NCI-H2107 treated with DMSO at 0.1 percent for 48 hours (cell line): ENCODE results near the gene ATP6V1F.
"Not testable (repeated sequence)": the region's sequence is repeated elsewhere in the genome, so short reads cannot be mapped to it uniquely, and the experiment has no call there.

Experiments used
- DNase-seq: peaks from one replicate; lab custom pipeline; 2025; ENCODE audit not compliant: unreplicated experiment; lab: John Stamatoyannopoulos, UW

The ATP6V1F gene

DNA sequence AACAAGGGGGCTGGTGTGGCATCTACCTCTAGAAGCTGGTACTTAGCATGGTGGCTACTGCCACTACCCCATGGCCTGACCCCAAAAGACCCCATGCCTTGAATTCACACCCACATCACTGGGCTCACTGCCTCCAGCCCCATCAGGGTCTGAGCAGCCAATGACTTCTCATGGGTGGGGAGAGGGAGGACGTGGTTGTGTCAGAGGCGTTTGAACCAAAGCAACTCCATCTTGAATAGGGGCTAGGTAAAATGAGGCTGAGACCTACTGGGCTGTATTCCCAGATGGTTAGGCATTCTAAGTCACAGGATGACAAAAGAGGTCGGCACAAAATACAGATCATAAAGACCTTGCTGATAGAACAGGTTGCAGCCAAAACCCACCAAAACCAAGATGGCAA, 32.7 kb downstream of the ATP6V1F start:
- no peak for DNase-seq

DNA sequence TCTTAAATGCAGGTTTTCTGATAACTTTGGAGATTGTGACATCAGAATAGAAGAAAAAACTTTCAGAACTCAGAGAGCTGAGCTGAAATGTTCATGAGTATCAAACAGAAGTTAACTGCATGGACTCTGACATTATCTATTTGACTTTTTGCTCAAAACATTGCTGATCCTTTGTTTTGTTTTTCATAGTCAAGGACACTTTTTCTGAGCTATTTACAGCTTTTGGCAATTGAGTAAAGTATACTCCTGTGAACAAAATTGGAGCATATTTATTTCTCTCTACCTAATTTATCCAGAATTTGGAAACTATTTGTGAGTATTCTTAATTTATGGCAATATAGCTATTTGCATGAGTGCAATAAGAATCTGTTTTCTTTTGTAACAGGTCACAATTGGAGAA, 36.7 kb downstream of the ATP6V1F start:
- no peak for DNase-seq

DNA sequence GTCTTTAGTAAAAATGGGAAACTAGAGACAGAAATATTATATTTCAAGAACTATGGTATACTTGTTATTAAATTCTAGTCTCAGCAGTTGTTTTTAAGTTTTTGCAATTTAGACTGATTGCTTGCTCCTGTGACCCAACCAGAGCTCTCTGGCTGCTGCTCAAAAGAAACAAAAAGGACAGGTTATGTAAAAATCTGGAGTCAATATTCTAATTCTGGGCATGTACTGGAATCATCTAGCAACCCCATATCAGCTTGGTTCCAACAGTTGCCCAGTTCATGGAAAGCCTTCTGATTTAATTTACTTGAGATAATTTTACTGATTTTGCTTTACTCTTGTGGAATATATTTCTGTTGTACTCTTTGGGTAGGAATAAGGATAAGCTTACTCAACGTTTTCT, 37.6 kb downstream of the ATP6V1F start:
- DNase-seq = no peak

DNA sequence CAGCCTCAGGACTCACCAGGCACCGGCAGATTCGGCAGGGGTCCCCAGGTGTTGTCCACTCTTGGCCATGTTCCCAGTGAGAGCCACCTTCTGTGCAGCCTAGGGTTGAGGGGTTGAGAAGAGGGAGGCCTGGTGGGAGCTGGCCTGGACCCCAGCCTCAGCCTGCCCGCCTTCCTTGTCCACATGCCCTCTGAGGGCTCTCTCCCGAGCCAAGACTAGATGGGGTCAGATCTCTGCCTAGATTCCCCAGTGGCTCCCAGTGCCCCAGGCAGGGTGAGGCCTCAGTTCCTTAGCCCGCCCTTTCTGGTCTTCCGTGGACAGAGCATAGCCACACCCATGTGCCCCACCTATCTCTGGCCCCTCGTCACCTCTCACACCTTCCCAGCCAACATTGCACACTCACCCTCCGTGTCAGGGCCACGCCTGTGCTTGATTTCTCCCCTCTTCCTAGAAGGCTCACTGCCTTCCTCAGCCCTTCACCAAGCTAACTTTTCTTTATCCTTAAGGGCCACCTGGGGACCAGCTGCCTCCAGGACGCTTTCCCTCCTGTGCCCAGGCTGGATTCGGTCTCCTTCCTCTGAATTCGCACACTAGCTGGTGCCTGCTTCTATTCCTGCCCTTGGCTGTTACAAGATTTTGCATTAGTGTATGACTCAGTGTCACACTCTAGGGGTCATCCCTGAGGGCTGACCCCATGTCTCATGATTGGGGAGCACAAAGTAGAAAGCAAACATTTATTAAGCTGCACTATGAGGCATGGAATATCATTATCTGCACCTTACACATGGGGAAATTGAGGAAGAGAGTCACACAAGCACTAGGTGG, 40.3 kb downstream of the ATP6V1F start:
- no peak for DNase-seq

DNA sequence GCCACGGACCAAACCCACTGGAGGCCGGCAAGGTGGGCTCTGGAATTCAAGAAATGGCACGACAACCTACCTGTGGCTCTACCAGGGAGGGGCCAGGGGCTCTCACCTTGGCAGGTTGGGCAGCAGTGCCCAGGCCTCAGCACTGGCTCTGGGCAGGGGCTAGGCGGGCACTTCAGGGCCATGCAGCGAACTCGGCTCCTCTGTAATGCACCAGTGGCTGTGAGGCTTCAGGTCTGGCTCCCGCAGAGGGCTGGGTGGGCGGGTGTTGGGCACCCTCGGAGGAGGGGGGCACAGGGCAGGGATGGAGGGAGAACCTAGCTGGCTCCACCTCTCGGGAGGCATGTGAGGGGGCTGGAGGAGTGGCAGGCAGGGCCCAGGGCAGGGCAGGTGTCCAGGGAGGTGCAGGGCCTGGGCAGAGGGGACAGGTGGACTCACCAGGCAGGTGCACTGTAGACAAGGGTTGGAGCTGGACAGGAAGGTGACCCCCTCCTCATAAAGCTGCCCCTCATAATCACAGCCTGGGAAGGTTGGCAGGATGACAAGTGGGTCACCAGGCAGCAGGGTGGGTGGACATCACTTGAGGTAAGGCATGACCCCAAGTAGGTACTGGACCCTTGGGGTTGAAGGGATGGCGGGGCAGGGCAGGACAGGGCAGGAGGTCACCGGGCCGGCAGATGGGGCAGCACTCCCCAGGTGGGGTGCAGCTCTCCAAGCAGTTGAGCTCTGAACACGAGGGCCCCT, 41.1 kb downstream of the ATP6V1F start:
- no peak for DNase-seq

DNA sequence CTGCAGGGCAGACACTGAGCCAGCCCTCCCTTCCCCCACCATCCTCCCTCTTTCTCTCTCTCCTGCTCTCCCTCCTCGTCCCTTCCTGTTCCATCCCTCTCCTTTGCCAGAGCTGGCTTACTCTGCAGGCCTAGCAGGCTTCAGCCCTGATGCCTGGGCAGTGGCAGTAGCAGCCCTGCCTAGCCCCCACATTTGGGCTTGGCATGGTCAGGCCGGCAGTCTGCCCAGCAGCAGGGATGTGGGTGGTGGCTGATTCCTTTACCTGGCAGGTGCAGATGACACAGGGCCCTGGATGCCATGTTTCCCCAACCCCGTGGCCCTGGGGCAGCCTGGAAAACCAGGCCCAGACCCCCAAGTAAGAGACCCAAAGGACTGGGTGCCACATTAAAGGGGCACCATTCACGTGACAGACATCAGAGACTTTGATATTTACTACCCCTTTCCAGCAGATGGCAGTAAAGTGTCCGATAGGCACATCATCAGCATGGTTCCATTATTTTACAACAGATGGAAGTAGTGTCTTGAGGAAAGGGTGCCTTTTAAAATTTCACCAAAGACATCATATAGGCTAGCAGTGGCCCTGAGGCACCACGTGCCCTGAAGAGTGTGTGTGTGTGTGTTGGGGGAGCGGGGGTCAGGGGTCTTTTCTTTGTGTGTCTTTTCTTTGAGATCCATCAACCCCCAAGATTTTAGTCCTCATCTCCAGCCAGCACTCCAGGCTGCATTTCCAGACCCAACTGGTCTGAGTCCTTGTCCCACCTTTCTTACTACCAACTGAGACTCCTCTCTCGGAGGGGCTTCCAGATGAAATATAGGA, 41.9 kb downstream of the ATP6V1F start:
- DNase-seq = peak; percentile 50

DNA sequence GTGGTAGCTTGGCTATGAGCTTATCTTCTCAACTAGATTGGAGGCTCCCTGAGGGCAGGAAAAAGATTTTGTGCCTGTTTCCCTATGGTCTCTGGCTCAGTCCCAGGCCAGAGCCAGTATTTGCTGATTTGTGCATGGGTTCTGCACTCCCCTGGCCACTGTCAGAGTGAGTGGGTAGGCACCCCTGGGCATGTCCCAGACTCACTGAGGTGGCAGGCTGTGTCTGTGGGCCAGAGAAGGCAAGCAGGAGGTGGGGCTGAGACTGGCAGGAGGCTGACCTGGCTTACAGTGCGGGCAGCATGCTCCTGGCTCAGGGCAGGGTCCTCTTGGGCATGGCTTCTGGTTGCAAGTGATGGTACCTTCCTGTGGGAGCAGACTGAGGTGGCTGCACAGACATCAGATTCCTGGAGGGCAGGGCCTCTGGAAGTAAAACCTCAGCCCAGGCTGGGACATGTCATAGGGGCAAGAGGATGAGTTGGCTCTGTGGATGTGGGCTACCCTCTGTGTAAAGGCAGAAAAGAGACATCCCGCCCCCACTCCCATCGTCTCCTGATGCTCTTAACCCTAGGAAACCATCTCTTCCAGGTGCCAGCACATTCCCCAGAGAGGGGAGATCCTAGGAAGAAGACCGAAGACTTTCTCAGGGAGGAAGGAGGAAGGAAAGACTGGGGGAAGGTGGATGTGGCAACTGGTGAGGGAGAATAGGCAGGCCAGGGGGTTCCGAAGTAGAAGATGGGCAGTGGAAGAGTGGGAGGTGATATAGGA, 43.5 kb downstream of the ATP6V1F start:
- DNase-seq = no peak

DNA sequence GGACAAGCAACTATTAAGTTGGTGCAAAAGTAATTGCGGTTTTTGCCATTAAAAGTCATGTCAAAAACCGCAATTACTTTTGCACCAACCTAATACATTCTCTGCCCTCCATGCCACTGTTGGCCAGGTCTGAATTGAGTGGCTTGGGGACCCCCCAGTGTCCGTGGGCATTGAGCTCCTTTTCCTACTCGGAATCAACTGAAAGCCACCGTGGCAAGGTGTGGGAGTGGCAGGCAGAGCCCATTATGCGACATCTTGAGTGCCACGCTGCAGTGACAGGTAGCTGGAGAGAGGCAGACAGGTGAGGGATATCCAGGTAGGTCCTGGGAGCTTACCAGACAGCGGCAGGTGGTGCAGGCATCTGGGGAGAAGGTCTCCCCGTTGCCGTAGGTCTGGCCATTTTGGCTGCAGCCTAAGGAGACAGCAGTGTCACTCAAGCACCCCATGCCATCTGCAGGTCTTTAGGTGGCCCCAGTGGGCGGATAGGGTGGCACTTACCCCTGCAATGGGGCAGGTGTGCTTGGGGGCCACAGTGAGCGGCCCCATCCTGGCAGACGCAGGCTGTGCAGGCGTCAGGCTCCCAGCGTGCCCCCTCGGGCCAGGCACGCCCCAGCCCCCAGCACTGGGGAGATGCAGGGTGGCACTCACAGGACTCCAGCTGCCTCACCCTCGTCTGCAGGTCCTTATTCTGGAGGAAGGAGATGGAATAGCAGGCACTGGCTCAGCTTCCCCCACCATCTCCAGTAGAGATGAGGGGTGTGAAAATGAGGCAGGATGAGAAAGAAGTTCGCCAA, 44.3 kb downstream of the ATP6V1F start:
- no peak for DNase-seq

DNA sequence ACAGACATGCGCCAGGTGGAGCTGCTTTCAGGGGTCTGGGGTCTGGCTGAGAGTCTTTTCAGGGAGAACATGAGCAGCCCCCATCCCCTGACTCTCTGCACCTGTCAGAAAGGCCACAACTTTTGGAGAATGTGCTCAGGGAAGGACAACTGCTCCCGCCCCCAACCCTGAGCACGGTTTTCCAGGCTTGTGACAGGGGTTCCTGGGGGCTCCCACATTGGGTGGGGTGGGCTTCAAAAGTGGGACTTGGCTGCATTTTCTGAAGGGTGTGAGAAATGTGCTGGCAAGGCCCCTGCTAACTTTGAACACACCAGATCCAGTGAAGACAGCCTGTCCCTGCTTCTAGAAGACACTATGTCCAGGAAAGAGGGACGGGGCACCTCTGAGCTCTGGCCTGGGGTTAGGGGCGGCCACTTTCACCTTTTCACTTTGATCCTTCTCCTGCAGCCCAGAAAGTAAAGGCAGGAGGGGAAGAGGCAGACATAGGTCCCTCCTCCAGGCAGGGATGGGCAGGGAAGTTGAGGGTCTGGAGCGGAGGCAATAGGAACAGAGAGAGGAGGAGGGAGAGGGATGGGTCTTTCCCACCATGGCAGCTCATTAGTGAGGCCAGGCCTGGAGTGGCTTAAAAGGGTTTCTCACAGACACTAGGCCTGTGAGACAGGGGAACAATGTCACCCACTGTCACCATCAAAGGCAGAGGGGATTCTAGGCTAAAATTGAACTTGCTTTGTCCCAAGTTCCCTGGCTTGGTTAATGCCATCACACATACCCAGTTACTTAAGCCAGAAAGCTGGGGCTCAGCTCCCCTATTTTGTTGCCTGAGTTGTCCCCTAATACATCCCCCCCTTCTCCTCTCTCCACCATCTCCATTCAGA, 46.3 kb downstream of the ATP6V1F start:
- DNase-seq = no peak

DNA sequence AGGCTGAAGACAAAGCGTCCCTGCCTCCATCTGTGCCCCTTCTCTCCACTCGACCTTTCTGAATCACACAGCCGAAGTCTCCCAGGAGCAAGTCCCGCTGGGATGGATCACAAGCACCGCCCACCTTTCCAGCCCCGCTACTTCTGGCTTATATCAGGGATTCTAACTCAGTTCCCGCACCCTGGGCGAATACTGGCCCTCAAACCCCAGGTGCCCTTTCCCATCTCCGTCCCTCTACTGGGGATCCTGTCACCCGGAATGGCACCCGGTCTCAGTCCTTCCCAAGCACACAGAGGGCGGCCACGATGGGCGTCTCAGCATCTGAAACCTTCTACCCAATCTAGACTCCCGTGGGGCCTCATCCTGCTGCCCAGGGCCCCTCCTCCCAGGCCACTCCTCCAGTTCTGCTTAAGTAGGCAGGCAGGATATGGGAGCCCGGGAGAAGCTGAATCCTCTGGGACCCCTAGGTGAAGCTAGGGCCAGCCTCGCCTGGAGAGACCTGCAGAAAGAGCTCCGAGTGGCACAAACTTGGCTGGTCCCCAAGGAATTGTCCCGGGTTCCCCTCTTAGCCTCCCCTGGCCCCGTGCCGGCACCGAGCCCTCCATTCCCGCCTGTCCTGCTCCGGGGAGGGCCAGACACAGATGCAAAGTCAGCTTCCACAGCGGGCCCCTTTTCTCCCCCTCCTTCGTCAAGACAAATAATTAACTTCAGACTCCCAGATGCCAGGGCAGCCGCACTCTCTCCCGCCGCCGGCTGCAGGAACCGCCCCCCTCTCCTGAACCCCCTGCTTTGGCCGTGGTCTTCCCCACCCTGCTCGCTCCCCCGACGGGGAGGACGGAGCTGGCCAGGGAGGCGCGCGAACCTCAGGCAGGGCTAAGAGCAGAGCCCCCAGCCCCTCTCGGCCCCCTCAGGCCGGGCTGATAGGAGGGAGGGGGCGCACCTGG, 47.2 kb downstream of the ATP6V1F start:
- DNase-seq = no peak

DNA sequence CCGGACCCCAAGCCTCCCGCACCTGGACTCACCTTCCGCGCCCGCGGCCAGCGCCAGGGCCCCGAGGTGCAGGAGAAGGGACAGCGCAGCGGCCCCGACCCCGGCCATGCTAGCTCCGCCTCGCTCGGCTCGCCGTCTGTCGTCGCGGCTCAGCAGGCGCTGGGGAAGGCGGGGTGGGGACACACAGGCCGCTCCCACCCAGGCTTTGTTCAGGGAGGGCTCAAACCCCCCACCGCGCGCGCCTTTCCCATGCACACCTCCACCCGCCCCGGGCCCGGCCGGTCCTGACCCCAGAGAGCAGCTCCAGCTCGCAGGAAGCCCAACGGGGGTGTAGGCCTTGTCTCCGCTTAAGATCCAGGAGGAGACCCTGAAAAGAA, 47.9 kb downstream of the ATP6V1F start, which contains the start of gene KCP:
Gene KCP (minus strand): TSS at position 141 of the 377 bp plus-strand sequence. CDS start 33 bp downstream, at position 108.
- DNase-seq = no peak

DNA sequence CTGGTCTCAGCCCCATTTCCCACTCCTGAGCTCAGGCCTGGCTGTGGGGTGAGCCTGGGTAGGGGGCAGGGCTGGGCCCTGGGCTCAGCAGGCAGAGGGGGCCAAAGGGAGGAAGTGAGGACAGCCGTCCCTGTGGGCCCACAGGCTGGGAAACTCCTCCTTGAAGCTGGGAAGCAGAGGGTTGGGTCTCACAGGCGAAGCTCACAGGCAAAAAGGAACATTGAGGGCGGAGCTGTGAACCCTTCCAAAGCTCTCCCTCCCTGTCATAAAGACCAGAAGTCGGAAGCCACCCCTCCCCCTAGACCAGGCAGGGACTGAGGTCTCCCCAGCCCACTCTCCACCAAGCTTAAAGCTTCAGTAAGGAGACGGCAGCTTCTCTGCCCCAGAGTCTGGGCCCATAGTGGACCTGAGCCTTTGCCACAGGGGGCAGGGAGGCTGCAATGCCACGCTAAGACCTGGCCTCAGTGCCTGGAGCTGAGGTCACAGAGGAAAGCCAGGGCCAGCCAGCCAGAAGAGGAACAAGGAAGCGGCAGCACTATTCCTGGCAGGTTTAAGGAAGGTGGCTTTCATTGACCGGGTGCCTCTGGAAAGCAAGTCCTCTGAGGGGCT, 48.9 kb downstream of the ATP6V1F start:
- no peak for DNase-seq

DNA sequence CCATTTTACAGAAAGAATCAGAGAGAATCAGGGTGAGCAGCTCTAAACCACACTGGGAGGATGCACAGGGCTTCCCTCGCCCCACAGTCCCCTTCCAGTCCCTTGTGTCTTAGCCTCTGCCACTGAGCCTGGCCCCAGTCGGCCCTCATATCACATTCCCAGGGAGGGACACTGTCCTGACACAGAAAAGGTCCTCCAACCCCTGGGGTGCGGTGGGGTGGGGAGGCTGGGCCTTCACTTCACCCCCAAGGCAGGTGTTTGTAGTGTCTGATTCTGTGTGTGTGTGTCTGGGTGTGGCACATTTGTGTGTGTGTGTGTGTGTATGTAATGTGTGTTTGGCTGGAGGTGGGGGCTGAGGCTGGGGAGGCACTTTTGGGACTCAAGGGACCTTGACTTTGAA, 49.6 kb downstream of the ATP6V1F start:
- DNase-seq = no peak

DNA sequence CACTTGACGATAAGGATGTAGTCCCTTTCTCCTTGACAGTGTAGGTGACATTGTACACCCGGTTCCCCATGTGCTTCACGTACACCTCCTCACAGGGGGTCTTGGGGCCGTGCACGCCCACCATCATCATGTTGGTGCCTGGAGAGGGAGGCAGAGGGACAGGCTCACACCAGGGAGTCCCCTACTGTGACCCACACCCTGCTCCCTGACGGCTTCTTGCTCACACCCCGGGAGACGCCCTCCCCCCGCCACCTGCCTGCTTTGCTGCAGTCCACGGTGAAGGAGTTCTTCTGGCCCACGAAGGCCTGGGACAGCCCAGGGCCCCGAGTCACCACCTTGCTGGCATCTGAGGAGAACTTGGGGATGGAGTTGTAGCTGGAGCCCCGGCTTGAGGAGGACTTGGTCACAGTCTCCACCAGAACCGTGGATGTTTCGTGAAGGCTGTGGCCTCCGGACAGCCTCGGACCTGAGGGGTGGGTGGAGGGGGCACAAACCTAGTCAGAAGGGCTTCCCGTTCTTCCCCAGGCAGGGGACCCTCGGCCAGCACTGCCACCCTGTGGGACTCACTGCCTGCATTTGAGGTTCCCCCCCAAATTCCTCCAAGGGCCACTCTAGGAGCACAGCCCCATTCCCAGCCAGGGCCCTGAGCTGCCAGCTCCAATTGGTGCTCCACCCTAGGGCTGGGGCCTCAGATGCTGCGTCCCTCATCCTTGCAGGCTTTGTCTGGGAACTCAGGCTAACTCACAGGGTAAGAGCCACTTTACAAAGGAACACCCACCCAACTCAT, 50.2 kb downstream of the ATP6V1F start:
- not testable (repeated sequence) for DNase-seq

DNA sequence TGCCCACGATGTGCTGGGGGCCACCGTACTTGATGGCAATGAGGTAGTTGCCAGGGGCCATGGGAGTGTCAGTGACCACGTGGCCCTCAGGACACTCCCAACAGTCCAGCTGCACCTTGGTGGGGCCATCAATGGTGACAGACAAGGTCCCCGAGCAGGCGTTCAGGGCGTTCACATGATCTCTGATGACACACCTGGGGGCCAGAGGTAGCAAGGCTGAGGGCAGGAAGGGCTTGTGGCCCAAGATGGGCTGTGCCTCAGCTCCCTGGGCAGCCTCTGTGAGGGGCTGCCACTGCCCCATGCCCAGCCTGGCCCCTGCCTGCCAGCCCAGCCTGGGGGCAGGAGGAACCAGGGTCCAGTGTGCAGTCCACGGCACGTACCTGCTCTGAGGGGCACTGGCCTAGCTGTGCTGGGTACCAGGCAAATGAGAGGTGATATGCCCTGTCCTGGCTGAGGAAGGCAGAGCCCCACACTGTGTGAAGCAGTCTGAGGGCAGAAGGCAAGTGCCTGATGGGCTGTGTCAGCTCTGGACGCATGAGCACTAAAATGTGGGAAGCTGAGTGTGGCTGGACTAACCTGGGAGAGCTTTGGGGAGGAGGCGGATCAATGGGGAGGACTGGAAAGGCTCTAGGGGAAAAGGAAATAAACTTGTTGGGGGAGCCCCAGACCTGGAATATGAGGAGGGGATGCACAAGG, 51.4 kb downstream of the ATP6V1F start:
- DNase-seq = no peak

DNA sequence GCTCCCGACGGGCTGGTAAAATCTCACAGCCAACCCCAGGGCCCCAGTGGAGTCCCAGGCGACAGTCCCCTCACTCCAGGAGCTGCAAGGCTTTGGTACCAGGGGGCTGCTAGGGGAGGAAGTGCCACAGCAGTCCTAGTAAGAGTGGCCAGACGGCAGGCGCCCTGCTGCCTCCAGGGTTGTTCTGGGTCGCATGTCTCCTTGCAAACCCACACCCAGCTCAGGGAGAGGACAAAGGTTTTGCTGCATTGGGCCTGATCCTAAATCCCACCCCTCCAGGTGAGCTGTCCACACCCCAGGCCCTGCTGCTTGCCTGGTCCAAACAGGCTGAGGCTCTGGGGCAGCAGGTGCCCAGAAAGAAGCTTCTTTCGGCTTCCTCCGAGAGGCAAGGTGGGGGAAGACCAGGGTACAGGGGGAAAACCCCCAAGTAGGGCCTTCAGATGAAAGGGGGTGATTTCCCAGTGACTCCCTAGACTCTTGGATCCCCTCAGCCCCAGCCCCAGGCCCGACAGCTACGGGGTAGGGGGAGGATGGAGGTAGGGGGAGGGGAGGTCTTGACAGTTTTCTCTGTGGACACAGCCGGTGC, 52.0 kb downstream of the ATP6V1F start:
- no peak for DNase-seq
